Mesendoderm (in vitro differentiated cells): ENCODE data around the gene RNF144B.
A peak's percentile ranks its signal among the peaks of the same experiment; 100 is the strongest.

Source experiments
- DNase-seq: peaks from one replicate; pipeline ENCODE4 v3.0.0; 2013
- H2AK5ac ChIP-seq: 2 replicates; pipeline ENCODE4 v1.6.1; 2013; ENCODE audit warnings: low read length, inconsistent platforms
- H2BK120ac ChIP-seq: 2 replicates; pipeline ENCODE4 v1.6.1; 2013; ENCODE audit warnings: low read depth, mild to moderate bottlenecking, low read length, moderate library complexity, mixed read lengths
- H2BK15ac ChIP-seq: replicated peaks from 2 replicates; pipeline ENCODE4 v1.6.1; 2013; ENCODE audit warnings: low read depth, mild to moderate bottlenecking, moderate library complexity
- H2BK5ac ChIP-seq: 2 replicates; pipeline ENCODE4 v1.6.1; 2013; ENCODE audit warnings: low read length, inconsistent platforms
- H3K18ac ChIP-seq: 2 replicates; pipeline ENCODE4 v1.6.1; 2013; ENCODE audit warnings: mild to moderate bottlenecking, low read length, mixed read lengths
- H3K23ac ChIP-seq: one replicate; pipeline ENCODE4 v1.6.1; 2013; ENCODE audit warnings: low read length
- H3K27ac ChIP-seq: 2 replicates; pipeline ENCODE4 v1.5.1; 2013; ENCODE audit warnings: low read depth, mild to moderate bottlenecking, inconsistent platforms, low read length, moderate library complexity
- H3K27me3 ChIP-seq: 2 replicates; pipeline ENCODE4 v1.6.1; 2013; ENCODE audit warnings: low read length, control low read depth, mild to moderate bottlenecking, inconsistent platforms; ENCODE audit not compliant: insufficient read depth, poor library complexity
- H3K36me3 ChIP-seq: 2 replicates; pipeline ENCODE4 v1.6.1; 2013; ENCODE audit warnings: low read length, inconsistent platforms; ENCODE audit not compliant: control insufficient read depth, insufficient read depth
- H3K4ac ChIP-seq: one replicate; pipeline ENCODE4 v1.6.1; 2013; ENCODE audit warnings: low read depth, mild to moderate bottlenecking, low read length, moderate library complexity
- H3K4me1 ChIP-seq: 2 replicates; pipeline ENCODE4 v1.6.1; 2013; ENCODE audit warnings: low read depth, low read length, inconsistent platforms; ENCODE audit not compliant: control insufficient read depth
- H3K4me2 ChIP-seq: 2 replicates; pipeline ENCODE4 v1.6.1; 2013; ENCODE audit warnings: low read length
- H3K4me3 ChIP-seq: 2 replicates; pipeline ENCODE4 v1.5.1; 2013; ENCODE audit warnings: mild to moderate bottlenecking, low read length
- H3K56ac ChIP-seq: one replicate; pipeline ENCODE4 v1.6.1; 2013; ENCODE audit warnings: low read length
- H3K79me1 ChIP-seq: 2 replicates; pipeline ENCODE4 v1.6.1; 2013; ENCODE audit warnings: low read length, inconsistent platforms
- H3K79me2 ChIP-seq: 2 replicates; pipeline ENCODE4 v1.6.1; 2013; ENCODE audit warnings: mild to moderate bottlenecking, low read length; ENCODE audit not compliant: control insufficient read depth, insufficient read depth
- H3K9ac ChIP-seq: 2 replicates; pipeline ENCODE4 v1.6.1; 2013; ENCODE audit warnings: low read length, inconsistent platforms
- H4K5ac ChIP-seq: one replicate; pipeline ENCODE4 v1.6.1; 2013; ENCODE audit warnings: low read length
- H4K8ac ChIP-seq: one replicate; pipeline ENCODE4 v1.6.1; 2013; ENCODE audit warnings: low read depth, mild to moderate bottlenecking, control low read depth, low read length, moderate library complexity
- WGBS: extraction: QIAGEN DNeasy Blood & Tissue Kit; methylation state at CpG from one replicate; pipeline ENCODE4 v1.1.7; 2013; ENCODE audit warnings: low lambda C conversion rate, missing lambda C conversion rate; ENCODE audit not compliant: insufficient coverage; ENCODE audit errors: extremely low coverage; 5-methylcytosine and 5-hydroxymethylcytosine counted together

Gene RNF144B

GRCh38 chr6:18485660-18486435 lies 98.7 kb downstream of the RNF144B start:
- H3K23ac ChIP-seq: no peak overlapping the region
- no peak for DNase-seq
- WGBS: no CpG with 5 or more reads among the region's 3 CpGs

DNA sequence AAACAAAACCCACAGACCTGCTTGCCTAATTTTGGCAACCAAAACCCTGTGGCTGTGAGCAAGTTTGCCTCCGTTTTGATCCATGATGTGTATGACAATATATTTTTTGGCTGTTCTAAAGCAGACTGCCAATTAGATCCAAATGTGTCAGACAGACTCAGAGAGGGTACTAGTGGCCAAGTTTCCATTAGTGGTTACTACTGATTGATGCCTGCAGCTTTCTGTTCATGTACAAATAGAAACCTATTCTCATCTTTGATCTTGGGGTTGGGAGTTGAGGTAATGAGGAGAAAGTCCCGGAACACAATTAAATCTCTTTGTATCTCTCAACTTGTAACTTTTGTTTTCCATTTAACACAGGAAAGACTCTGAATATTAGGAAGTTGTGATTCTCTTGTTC lies 100.9 kb downstream of the RNF144B start:
- Histone ChIP-seq H2BK5ac (no peak overlapping the region), H2AK5ac (no peak overlapping the region), H3K4me3 (no peak overlapping the region), H3K4me1 (no peaks in the 10 kb centered on the region), H3K4me2 (no peak overlapping the region), H3K79me2 (no peaks in the 10 kb centered on the region), H3K4ac (no peak overlapping the region), H3K23ac (no peak overlapping the region), H3K18ac (no peak overlapping the region), H3K56ac (no peak overlapping the region), H4K5ac (no peak overlapping the region), H2BK15ac (no peak overlapping the region), H3K27ac (no peak overlapping the region), H3K36me3 (no peaks in the 10 kb centered on the region), H2BK120ac (no peak overlapping the region), H3K79me1 (no peaks in the 10 kb centered on the region), H3K9ac (no peak overlapping the region), H4K8ac (no peak overlapping the region), H3K27me3 (no peaks in the 10 kb centered on the region)
- no CpG with 5 or more reads among the region's 2 CpGs for WGBS
- no peak for DNase-seq

More at GRCh38 chr6:18485660-18486435, 98.7 kb downstream of the RNF144B start:
- no peaks in the 10 kb centered on the region for H3K4me1 ChIP-seq
- H2AK5ac ChIP-seq: no peak overlapping the region
- H3K56ac ChIP-seq: no peak overlapping the region
- H3K36me3 ChIP-seq: no peaks in the 10 kb centered on the region
- H3K79me1 ChIP-seq: no peaks in the 10 kb centered on the region
- H3K4me2 ChIP-seq: no peak overlapping the region
- no peak overlapping the region for H4K5ac ChIP-seq
- no peak overlapping the region for H3K4me3 ChIP-seq
- H3K79me2 ChIP-seq: no peaks in the 10 kb centered on the region
- no peaks in the 10 kb centered on the region for H3K27me3 ChIP-seq
- H3K27ac ChIP-seq: no peak overlapping the region
- no peak overlapping the region for H2BK120ac ChIP-seq
- H3K9ac ChIP-seq: no peak overlapping the region
- H4K8ac ChIP-seq: no peak overlapping the region
- H2BK5ac ChIP-seq: no peak overlapping the region
- H3K4ac ChIP-seq: no peak overlapping the region
- no peak overlapping the region for H2BK15ac ChIP-seq
- H3K18ac ChIP-seq: no peak overlapping the region

DNA sequence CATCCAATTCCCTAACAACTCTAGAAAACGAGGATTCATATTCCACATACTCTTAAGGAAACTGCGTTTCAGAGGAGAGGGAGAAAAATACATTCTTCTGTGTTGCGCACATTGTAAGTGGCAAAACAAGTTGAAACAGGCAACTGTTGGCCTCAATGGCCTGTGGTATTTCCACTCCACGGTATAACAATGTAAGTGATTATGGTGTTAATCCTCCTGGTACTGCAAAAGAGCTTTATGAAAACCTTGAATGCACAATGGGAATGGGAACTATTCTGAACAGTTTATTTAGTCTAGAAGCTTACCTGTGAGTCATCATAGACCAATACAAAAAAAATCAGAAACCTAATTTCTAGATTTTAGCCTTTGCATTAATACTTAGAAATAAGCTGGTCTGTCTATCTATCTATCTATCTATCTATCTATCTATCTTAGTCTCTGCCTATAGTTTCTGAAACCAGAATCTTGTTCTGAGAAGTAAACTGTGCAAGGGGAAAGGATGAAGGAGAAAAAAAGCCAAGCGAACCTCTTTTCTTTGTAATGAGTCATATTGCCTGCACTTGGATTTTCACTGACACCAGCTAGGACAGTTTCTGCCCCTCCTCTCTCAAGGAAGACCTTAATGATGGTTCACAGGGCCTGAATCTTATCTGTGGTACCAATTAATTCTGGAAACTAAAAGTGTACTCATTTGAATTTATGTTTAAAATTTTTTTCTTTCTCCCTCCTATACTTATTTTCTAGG lies 101.5 kb downstream of the RNF144B start:
- Histone ChIP-seq H3K9ac (no peak overlapping the region), H3K79me2 (no peaks in the 10 kb centered on the region), H3K56ac (no peak overlapping the region), H3K79me1 (no peaks in the 10 kb centered on the region), H3K4me1 (no peaks in the 10 kb centered on the region), H2BK15ac (no peak overlapping the region), H3K27me3 (no peaks in the 10 kb centered on the region), H3K23ac (no peak overlapping the region), H3K18ac (no peak overlapping the region), H2BK5ac (no peak overlapping the region), H3K36me3 (no peaks in the 10 kb centered on the region), H4K5ac (no peak overlapping the region), H3K4me2 (no peak overlapping the region), H2BK120ac (no peak overlapping the region), H4K8ac (no peak overlapping the region), H3K4me3 (no peak overlapping the region), H2AK5ac (no peak overlapping the region), H3K4ac (no peak overlapping the region), H3K27ac (no peak overlapping the region)
- no peak for DNase-seq
- WGBS: no CpG with 5 or more reads among the region's 5 CpGs

DNA sequence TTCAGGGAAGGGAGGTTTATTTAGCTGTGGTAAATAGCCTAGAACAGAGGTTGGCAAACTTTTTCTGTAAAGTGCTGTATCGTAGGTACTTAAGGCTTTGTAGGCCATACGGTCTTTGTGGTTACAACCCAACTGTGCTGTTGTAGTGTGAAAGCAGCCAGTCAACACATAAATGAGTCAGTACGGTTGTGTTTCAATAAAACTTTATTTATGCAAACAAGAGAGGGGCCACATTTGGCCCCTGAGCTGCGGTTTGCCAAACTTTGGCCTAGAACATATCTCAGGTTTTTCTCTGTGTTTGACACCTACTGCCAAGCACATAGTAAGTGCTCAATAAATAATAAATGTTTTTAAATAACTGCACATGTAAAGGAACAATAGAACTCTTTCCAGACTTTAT lies 102.2 kb downstream of the RNF144B start:
- no peak overlapping the region for H2AK5ac ChIP-seq
- no peak overlapping the region for H2BK120ac ChIP-seq
- H3K79me2 ChIP-seq: no peaks in the 10 kb centered on the region
- WGBS: no CpG with 5 or more reads among the region's 4 CpGs
- H3K4ac ChIP-seq: no peak overlapping the region
- no peak overlapping the region for H3K18ac ChIP-seq
- no peak overlapping the region for H4K5ac ChIP-seq
- no peak overlapping the region for H2BK5ac ChIP-seq
- H3K27ac ChIP-seq: no peak overlapping the region
- no peak overlapping the region for H3K4me3 ChIP-seq
- no peak overlapping the region for H3K23ac ChIP-seq
- H3K9ac ChIP-seq: no peak overlapping the region
- H2BK15ac ChIP-seq: no peak overlapping the region
- no peak overlapping the region for H3K56ac ChIP-seq
- H3K36me3 ChIP-seq: no peaks in the 10 kb centered on the region
- H3K79me1 ChIP-seq: no peaks in the 10 kb centered on the region
- no peaks in the 10 kb centered on the region for H3K4me1 ChIP-seq
- no peak overlapping the region for H3K4me2 ChIP-seq
- no peak for DNase-seq
- no peaks in the 10 kb centered on the region for H3K27me3 ChIP-seq
- no peak overlapping the region for H4K8ac ChIP-seq

DNA sequence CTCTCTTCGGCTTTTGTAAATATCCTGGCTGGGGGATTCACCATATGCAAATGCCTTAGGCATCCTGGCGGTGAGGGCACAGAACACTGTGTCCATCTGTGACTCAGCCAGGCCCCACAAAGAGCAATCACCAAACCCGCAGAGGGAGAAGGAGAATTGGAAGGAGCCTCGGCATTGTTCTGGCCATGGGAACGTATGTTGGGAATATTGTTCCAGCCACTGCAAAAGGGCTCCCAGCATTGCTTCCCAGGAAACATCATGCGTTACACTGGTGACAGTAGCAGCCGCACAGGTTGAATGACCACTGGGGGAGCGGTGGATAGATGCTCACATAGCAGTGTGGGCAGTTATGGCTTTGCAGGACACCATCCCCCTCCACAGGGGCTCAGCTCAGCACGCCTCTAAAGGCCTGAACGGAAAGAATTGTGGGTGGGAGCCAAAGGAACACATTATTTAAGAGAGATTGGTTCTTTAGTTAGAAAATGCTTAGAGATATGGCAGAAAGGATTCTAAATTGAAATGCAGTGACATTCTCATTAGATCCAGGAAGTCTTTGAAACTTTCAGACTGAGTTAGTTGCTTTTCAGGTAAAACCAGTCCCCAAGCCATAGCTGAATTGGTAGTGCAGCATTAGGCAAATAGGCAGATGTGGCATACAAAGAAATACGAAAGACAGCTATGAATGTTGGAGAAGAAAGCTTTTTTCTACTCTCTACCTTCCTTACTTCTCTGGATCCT lies 104.3 kb downstream of the RNF144B start:
- Histone ChIP-seq H2BK120ac (no peak overlapping the region), H3K27me3 (no peaks in the 10 kb centered on the region), H4K8ac (no peak overlapping the region), H2BK15ac (no peak overlapping the region), H3K79me1 (no peaks in the 10 kb centered on the region), H3K79me2 (no peaks in the 10 kb centered on the region), H3K4me3 (no peak overlapping the region), H3K36me3 (no peaks in the 10 kb centered on the region), H3K23ac (no peak overlapping the region), H4K5ac (no peak overlapping the region), H3K18ac (no peak overlapping the region), H3K4me2 (no peak overlapping the region), H2BK5ac (no peak overlapping the region), H2AK5ac (no peak overlapping the region), H3K56ac (no peak overlapping the region), H3K9ac (no peak overlapping the region), H3K4ac (no peak overlapping the region), H3K4me1 (no peaks in the 10 kb centered on the region), H3K27ac (no peak overlapping the region)
- DNase-seq: peak; percentile 42
- WGBS: no CpG with 5 or more reads among the region's 11 CpGs
